HFFc6 (cell line): Measurements from ENCODE around the gene CYP1A2. TPM values are rescaled to one million over a fixed set of nuclear protein-coding genes. Genes with fewer than 3 reads are reported as not detected.

Source experiments
- DNase-seq: peaks from one replicate; pipeline ENCODE4 v3.0.0-alpha.2; 2018
- H3K27ac Mint-ChIP-seq: 2 replicates; pipeline ENCODE4 v1.8.0; 2020; ENCODE audit warnings: mild to moderate bottlenecking, mixed read lengths
- H3K27me3 Mint-ChIP-seq: 2 replicates; pipeline ENCODE4 v1.8.0; 2021; ENCODE audit warnings: mild to moderate bottlenecking, moderate library complexity, mixed read lengths; ENCODE audit not compliant: insufficient read depth
- H3K36me3 Mint-ChIP-seq: 2 replicates; pipeline ENCODE4 v1.8.0; 2021; ENCODE audit warnings: low read depth, mixed read lengths
- H3K4me1 Mint-ChIP-seq: 2 replicates; pipeline ENCODE4 v1.8.0; 2020; ENCODE audit warnings: low read depth, mixed read lengths
- H3K4me3 Mint-ChIP-seq: 2 replicates; pipeline ENCODE4 v1.8.0; 2020; ENCODE audit warnings: mild to moderate bottlenecking, moderate library complexity, mixed read lengths
- H3K9me3 Mint-ChIP-seq: 2 replicates; pipeline ENCODE4 v1.8.0; 2020; ENCODE audit warnings: mild to moderate bottlenecking, mixed read lengths
- total RNA-seq, 6 experiments: library from RNA; stranded (reverse); fragmentation: NEBNext Ultra II Directional; extraction: Animal tissue kit (Norgen Biotek cat#: 25700); gene quantifications; 2 replicates in 1 of 6; 3 replicates in 5 of 6; pipeline ENCODE4 v1.2.3, GENCODE V29; 2021
- TF ChIP-seq, protein P1 (sequence below): fragments of 200-600 bp; sonication (generic); IDR thresholded peaks from 2 replicates; pipeline ENCODE4 v1.5.0; 2021; ENCODE audit warnings: antibody characterized with exemption, mild to moderate bottlenecking

The CYP1A2 gene
- total RNA-seq, 6 experiments from 2014 or later, result not detected

DNA sequence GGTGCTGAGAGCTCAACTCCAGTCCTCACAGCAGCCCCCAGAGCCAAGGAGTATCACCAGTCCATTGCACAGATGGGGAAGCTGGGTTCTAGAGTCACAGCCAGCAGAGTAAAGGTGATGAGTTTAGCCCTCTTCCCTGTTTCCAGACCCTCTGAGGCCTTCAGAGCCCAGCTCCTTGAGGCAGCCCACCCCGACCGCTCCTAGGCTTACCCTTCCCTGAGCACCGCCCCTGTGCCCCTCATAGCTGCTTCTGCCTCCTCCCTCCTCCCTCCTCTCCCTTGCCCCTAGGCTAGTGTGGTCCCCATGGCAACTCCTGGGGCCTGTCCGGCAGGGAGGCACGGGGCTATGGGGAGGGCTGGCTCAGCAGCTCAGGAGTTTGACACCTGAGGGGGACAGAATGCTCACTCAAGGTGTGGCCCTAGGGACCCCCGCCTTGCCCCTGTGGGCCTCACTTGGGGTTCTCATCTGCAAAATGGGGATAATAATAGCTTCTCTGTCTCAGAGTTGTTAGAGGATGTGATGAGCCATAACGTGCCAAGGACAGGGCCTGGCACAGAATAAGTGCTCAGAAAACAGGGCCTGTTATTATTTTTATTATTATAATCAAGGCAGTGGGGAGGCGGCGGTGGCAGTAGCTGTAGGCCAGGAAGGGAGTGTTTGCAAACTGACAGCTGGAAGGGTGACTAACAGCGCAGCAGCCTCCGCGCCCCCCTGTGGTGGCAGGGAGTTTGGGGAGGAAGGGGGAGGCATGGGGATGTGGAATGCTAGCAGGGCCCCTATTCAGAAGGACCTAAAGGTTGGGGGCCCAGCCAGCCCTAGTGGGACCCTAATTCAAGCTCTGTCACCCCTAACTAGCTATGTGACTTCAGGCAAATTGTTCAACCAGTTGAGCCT lies 44.7 kb downstream of the CYP1A2 start:
- Mint-ChIP-seq H3K27me3 (peaks cover 4% of the 10 kb centered on the region), H3K36me3 (no peaks in the 10 kb centered on the region), H3K4me1 (peaks cover 38% of the 10 kb centered on the region), H3K27ac (no peak overlapping the region), H3K9me3 (no peaks in the 10 kb centered on the region), H3K4me3 (no peak overlapping the region)
- DNase-seq, result no peak
- TF ChIP-seq, protein P1, sequence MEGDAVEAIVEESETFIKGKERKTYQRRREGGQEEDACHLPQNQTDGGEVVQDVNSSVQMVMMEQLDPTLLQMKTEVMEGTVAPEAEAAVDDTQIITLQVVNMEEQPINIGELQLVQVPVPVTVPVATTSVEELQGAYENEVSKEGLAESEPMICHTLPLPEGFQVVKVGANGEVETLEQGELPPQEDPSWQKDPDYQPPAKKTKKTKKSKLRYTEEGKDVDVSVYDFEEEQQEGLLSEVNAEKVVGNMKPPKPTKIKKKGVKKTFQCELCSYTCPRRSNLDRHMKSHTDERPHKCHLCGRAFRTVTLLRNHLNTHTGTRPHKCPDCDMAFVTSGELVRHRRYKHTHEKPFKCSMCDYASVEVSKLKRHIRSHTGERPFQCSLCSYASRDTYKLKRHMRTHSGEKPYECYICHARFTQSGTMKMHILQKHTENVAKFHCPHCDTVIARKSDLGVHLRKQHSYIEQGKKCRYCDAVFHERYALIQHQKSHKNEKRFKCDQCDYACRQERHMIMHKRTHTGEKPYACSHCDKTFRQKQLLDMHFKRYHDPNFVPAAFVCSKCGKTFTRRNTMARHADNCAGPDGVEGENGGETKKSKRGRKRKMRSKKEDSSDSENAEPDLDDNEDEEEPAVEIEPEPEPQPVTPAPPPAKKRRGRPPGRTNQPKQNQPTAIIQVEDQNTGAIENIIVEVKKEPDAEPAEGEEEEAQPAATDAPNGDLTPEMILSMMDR, result no peak

DNA sequence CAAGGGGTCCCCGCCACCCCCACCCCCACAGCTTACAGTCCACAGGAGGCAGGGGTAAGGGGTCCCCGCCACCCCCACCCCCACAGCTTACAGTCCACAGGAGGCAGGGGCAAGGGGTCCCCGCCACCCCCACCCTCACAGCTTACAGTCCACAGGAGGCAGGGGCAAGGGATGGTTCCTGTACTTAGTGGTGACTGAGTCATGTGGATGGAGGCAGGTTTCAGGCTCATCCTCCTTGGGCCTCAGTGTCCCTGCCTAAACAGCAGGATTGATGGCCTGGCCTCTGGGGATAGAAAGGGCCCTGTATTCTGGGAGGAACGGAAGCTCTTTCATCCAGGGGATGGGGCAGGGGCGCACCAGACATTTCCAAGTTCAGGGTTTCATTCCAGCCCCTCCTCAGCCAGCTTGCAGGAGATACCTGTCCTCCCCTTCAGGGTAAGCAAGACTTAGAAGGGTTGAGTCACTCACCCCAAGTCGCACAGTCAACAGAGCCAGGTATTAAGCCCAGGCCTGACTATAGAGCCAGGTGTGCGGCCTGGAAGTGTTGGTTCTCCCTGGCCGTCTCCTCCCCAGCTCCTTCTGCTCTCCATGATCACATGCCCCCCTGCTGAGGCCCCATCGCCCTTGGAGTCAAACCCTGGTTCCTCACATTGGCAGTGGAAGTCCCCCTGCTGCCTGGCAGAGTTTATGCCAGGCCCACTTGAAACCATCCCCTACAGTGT lies 45.8 kb downstream of the CYP1A2 start:
- Mint-ChIP-seq H3K27ac (no peak overlapping the region; the same call in 1 of the 2 replicates), H3K4me3 (no peak overlapping the region), H3K4me1 (peaks cover 29% of the 10 kb centered on the region), H3K9me3 (no peaks in the 10 kb centered on the region), H3K27me3 (peaks cover 2% of the 10 kb centered on the region), H3K36me3 (no peaks in the 10 kb centered on the region)
- TF ChIP-seq, protein P1, result no peak
- no peak for DNase-seq

DNA sequence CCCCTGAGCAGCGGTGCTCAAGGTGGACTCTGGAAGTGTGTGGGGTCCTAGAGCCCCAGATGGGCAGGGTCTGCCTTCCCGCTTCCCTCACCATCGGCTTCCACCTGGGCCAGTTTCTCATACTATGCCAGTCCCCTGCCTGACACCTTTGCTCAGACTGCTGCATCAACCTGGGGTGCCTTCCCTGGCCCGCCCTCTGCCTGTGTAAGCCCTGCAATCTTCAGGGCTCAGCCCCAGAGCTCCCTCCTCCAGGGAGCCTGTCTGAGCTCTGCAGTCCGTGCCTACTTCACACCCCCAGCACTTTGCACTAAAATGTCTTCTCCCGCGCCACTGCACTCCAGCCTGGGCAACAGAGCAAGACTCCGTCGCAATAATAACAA lies 46.3 kb downstream of the CYP1A2 start:
- H3K27me3 Mint-ChIP-seq, result peaks cover 2% of the 10 kb centered on the region
- no peak overlapping the region; the same call in 1 of the 2 replicates for H3K27ac Mint-ChIP-seq
- H3K9me3 Mint-ChIP-seq, result no peaks in the 10 kb centered on the region
- no peaks in the 10 kb centered on the region for H3K36me3 Mint-ChIP-seq
- H3K4me3 Mint-ChIP-seq, result no peak overlapping the region
- no peak for DNase-seq
- H3K4me1 Mint-ChIP-seq, result peaks cover 24% of the 10 kb centered on the region
- TF ChIP-seq, protein P1, result no peak

DNA sequence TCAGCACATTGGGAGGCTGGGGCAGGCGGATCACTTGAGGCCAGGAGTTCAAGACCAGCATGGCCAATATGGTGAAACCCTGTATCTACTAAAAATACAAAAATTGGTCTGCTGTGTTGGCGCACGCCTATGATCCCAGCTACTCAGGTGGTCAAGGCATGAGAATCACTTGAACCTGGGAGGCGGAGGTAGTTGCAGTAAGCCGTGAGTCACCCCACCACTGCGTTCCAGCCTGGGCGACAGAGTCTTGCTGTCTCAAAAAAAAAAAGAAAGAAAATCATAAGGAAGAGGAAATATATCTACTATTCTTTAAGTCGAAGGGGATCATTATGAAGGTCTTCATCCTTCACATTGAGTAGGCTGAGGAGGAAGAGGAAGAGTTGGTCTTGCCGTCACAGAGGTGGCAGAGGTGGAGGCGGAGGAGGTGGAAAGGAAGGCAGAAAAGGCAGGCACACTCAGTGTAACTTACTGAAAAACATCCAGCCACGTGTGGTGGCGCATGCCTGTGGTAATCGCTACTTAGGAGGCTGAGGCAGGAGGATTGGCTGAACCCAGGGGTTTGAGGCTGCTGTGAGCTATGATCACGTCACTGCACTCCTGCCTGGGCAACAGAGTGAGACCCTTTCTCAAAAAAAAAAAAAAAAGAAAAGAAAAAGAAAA lies 47.5 kb downstream of the CYP1A2 start:
- H3K9me3 Mint-ChIP-seq, result no peaks in the 10 kb centered on the region
- DNase-seq, result no peak
- no peak overlapping the region for H3K4me3 Mint-ChIP-seq
- no peak overlapping the region for H3K27ac Mint-ChIP-seq
- H3K36me3 Mint-ChIP-seq, result no peaks in the 10 kb centered on the region
- H3K4me1 Mint-ChIP-seq, result peaks cover 13% of the 10 kb centered on the region
- peaks cover 2% of the 10 kb centered on the region for H3K27me3 Mint-ChIP-seq
- TF ChIP-seq, protein P1, result no peak

DNA sequence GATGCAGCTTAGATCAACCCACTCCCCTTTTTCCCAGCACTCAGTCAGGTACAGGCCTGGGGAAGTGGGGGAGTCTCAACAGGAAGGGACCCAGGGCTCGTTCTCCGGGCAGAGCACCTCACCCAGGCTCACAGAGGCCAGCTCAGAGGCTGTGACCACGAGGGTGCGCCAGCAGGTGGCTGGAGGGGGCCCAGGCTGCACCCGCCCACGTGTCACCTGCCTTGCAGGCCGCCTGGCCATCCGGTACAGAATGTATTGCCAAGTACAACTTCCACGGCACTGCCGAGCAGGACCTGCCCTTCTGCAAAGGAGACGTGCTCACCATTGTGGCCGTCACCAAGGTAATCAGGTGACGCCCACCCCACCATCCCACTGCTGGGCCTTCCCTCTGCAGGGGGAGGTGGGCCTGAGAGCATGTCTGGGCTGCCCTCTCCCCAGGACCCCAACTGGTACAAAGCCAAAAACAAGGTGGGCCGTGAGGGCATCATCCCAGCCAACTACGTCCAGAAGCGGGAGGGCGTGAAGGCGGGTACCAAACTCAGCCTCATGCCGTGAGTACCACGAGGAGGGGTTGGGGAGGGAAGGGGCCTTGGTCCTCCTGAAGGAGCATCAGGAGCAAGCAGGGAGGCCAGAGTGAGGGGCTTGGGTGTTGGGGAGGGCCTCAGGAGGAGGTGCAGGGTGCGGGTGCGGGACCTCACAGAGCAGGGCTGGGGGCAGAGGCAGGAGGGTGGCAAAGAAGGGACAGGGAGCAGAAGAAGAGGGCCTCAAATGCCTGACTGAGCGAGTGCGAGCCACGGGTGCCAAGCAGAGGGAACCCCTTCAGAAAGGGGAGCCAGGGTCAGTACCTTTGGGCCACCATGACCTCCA lies 50.0 kb downstream of the CYP1A2 start:
- no peaks in the 10 kb centered on the region; the same call in 1 of the 2 replicates for H3K27me3 Mint-ChIP-seq
- H3K4me1 Mint-ChIP-seq, result no peaks in the 10 kb centered on the region; the same call in 1 of the 2 replicates
- DNase-seq, result no peak
- TF ChIP-seq, protein P1, result no peak
- H3K27ac Mint-ChIP-seq, result no peak overlapping the region
- no peak overlapping the region for H3K4me3 Mint-ChIP-seq
- H3K36me3 Mint-ChIP-seq, result no peaks in the 10 kb centered on the region; the same call in 1 of the 2 replicates
- no peaks in the 10 kb centered on the region for H3K9me3 Mint-ChIP-seq
